Gastrocnemius medialis (tissue), 4 donors: ENCODE data around the gene TUBB1. TPM values are rescaled to one million over a fixed set of nuclear protein-coding genes. Genes with fewer than 3 reads are reported as not detected.

Experiments
- ATAC-seq, 2 donors: fragments of 150-250 bp; one replicate each; pipeline ENCODE4 v1.9.1; 2016
- DNase-seq, 2 donors: peaks; one replicate each; pipeline ENCODE4 v3.0.0-alpha.2; 2019
- H3K27ac ChIP-seq, 4 donors: fragments of 200-600 bp; sonication (generic); 1 replicate in 1 of 4; 2 replicates in 3 of 4; pipeline ENCODE4 v1.5.1; 2016 to 2018; ENCODE audit warnings: mild to moderate bottlenecking in 2 of 4, moderate library complexity in 1 of 4
- H3K27me3 ChIP-seq, 3 donors: fragments of 200-600 bp; sonication (generic) in 2 of 3; 1 replicate in 1 of 3; 2 replicates in 2 of 3; pipeline versions ENCODE4 v1.5.1 to v1.6.0; 2016 to 2019; ENCODE audit warnings: mild to moderate bottlenecking in 1 of 3, moderate library complexity in 1 of 3
- H3K36me3 ChIP-seq, 2 donors: fragments of 200-600 bp; sonication (generic) in 1 of 2; one replicate each; pipeline ENCODE4 v1.5.1; 2017 to 2018
- H3K4me1 ChIP-seq, 2 donors: fragments of 200-600 bp; sonication (generic) in 1 of 2; one replicate each; pipeline ENCODE4 v1.5.1; 2016 to 2017; ENCODE audit warnings: mild to moderate bottlenecking in 2 of 2
- H3K4me3 ChIP-seq, 4 donors: fragments of 200-600 bp; sonication (generic) in 3 of 4; 1 replicate in 1 of 4; 2 replicates in 3 of 4; pipeline ENCODE4 v1.5.1; 2016 to 2019; ENCODE audit warnings: mild to moderate bottlenecking in 2 of 4
- H3K9me3 ChIP-seq, 3 donors: fragments of 200-600 bp; sonication (generic) in 2 of 3; 1 replicate in 1 of 3; 2 replicates in 2 of 3; pipeline ENCODE4 v1.5.1; 2016 to 2019
- CTCF ChIP-seq, 5 experiments: fragments of 450-650 bp in 3 of 5; fragments of 200-600 bp in 2 of 5; sonication (generic) in 2 of 5; IDR thresholded peaks in 4 of 5; conservative IDR thresholded peaks in 1 of 5; 1 replicate in 4 of 5; 2 replicates in 1 of 5; pipeline ENCODE4 v1.5.1; 2016 to 2019; ENCODE audit warnings: antibody characterized with exemption in 5 of 5, mild to moderate bottlenecking in 3 of 5, moderate library complexity in 3 of 5
- POLR2A ChIP-seq, 2 donors: fragments of 450-650 bp; IDR thresholded peaks; one replicate each; pipeline ENCODE4 v1.6.1; 2017; ENCODE audit warnings: antibody characterized with exemption in 2 of 2, mild to moderate bottlenecking in 2 of 2, moderate library complexity in 2 of 2
- in situ Hi-C, 4 donors: fragments of 200-750 bp; cut with MboI; loops; one replicate each; pipeline versions ENCODE4 v1.15.0 to v1.8.0; 2017; ENCODE audit warnings: low sequenced_read_pairs in 4 of 4
- intact Hi-C: fragments of 100-400 bp; cut with DNase I; formaldehyde crosslinking; loops from one replicate; pipeline ENCODE4 v1.15.1; 2023; ENCODE audit warnings: low total_unique reads
- total RNA-seq, 4 donors: library from RNA; depleted of rRNA; stranded (reverse); fragments of >200 nt; gene quantifications; one replicate each; pipeline versions ENCODE4 v1.1.0 to v1.2.3, GENCODE V29; 2016

The TUBB1 gene
- total RNA-seq, 4 donors from 2014 or later = 0.07 TPM; not detected in 3

- no peak overlapping the region for H3K27ac ChIP-seq
- no peak overlapping the region for H3K4me3 ChIP-seq
- H3K9me3 ChIP-seq = no peaks in the 10 kb centered on the region
- in situ Hi-C loops = loop anchor here in 2 of 4 donors (10.0 to 25.0 kb wide), 2 partner anchors 49 to 346 kb away; partner anchors contain the start of genes NELFCD (in 2 of the 2) and NPEPL1 (in 1 of the 2)
- ATAC-seq (no peak), DNase-seq (no peak)
- intact Hi-C loops = loop anchor here (2.0 to 5.0 kb wide), 3 partner anchors 126 to 381 kb away; partner anchors contain the start of gene STX16
- TF ChIP-seq CTCF (IDR thresholded peaks at IDR 0.05 in 4 of 5, conservative IDR thresholded peaks at IDR 0.05 in 1 of 5) (no peak), POLR2A (IDR thresholded peaks at IDR 0.05) (no peak)
- H3K4me1 ChIP-seq = peaks cover 34 to 37% of the 10 kb centered on the region in 2 donors
- H3K27me3 ChIP-seq = no peaks in the 10 kb centered on the region
- H3K36me3 ChIP-seq = peaks cover 0 to 56% of the 10 kb centered on the region in 2 donors
These were observed 14.5 kb downstream of the TUBB1 start for GRCh38 chr20:59033616-59034165.

- intact Hi-C loops (no loop called here), in situ Hi-C loops (loop anchor here in 3 of 4 donors (5.0 to 25.0 kb wide), 3 partner anchors 51 to 348 kb away; partner anchors contain the start of genes NELFCD (in 3 of the 3) and NPEPL1 (in 1 of the 3))
- ATAC-seq (no peak), DNase-seq (no peak)
- TF ChIP-seq CTCF (IDR thresholded peaks at IDR 0.05 in 4 of 5, conservative IDR thresholded peaks at IDR 0.05 in 1 of 5) = no peak
- no peak for TF ChIP-seq POLR2A (IDR thresholded peaks at IDR 0.05)
- Histone ChIP-seq H3K4me1 (peaks cover 31 to 32% of the 10 kb centered on the region in 2 donors), H3K27me3 (no peaks in the 10 kb centered on the region), H3K9me3 (no peaks in the 10 kb centered on the region), H3K36me3 (peaks cover 0 to 39% of the 10 kb centered on the region in 2 donors), H3K4me3 (no peak overlapping the region), H3K27ac (no peak overlapping the region)
These were observed 16.2 kb downstream of the TUBB1 start for GRCh38 chr20:59035381-59035780.

- H3K27me3 ChIP-seq = no peaks in the 10 kb centered on the region
- H3K27ac ChIP-seq = no peak overlapping the region
- DNase-seq (no peak), ATAC-seq (no peak)
- intact Hi-C loops = no loop called here
- in situ Hi-C loops = loop anchor here in 3 of 4 donors (5.0 to 25.0 kb wide), 3 partner anchors 53 to 350 kb away; partner anchors contain the start of genes NELFCD (in 3 of the 3) and NPEPL1 (in 1 of the 3)
- H3K4me1 ChIP-seq = peaks cover 32 to 33% of the 10 kb centered on the region in 2 donors
- no peak for TF ChIP-seq POLR2A (IDR thresholded peaks at IDR 0.05)
- no peak for TF ChIP-seq CTCF (IDR thresholded peaks at IDR 0.05 in 4 of 5, conservative IDR thresholded peaks at IDR 0.05 in 1 of 5)
- no peak overlapping the region for H3K4me3 ChIP-seq
- H3K9me3 ChIP-seq = no peaks in the 10 kb centered on the region
- H3K36me3 ChIP-seq = peaks cover 0 to 38% of the 10 kb centered on the region in 2 donors
These were observed 18.2 kb downstream of the TUBB1 start for GRCh38 chr20:59037386-59037785.

- Histone ChIP-seq H3K27me3 (no peaks in the 10 kb centered on the region), H3K27ac (no peak overlapping the region), H3K4me1 (peaks cover 28 to 30% of the 10 kb centered on the region in 2 donors), H3K4me3 (no peak overlapping the region), H3K9me3 (no peaks in the 10 kb centered on the region), H3K36me3 (peaks cover 0 to 38% of the 10 kb centered on the region in 2 donors)
- ATAC-seq (no peak), DNase-seq (no peak)
- no peak for TF ChIP-seq CTCF (IDR thresholded peaks at IDR 0.05 in 4 of 5, conservative IDR thresholded peaks at IDR 0.05 in 1 of 5)
- no peak for TF ChIP-seq POLR2A (IDR thresholded peaks at IDR 0.05)
- intact Hi-C loops = no loop called here
- in situ Hi-C loops = loop anchor here in 3 of 4 donors (5.0 to 25.0 kb wide), 3 partner anchors 54 to 352 kb away; partner anchors contain the start of genes NELFCD (in 3 of the 3) and NPEPL1 (in 1 of the 3)
These were observed 20.0 kb downstream of the TUBB1 start for GRCh38 chr20:59039233-59039632.
